ENCODE measurements around the gene KLF3. TPM values are rescaled to one million over a fixed set of nuclear protein-coding genes. Genes with fewer than 3 reads are reported as not detected.

Gene KLF3
- 11.1 TPM for polyA plus RNA-seq (2013, experiment 1 of 2)
- polyA plus RNA-seq (2013, experiment 2 of 2), result 11.5 TPM

- H3K4me2 ChIP-seq (ENCODE audit: low read length), result peak within 1 kb of the TSS; percentile 59
- H4K8ac ChIP-seq (ENCODE audit: low read depth, low read length), result peak within 1 kb of the TSS; percentile 93
- H3K4ac ChIP-seq (ENCODE audit: low read depth, low read length), result peak within 1 kb of the TSS; percentile 99
- no peak within 1 kb of the TSS for H4K5ac ChIP-seq (ENCODE audit: low read length)
- H3K18ac ChIP-seq (ENCODE audit: low read length), result peak within 1 kb of the TSS; percentile 99
- H2AK5ac ChIP-seq (ENCODE audit: low read length), result no peak within 1 kb of the TSS
- peaks cover 3% of the 10 kb centered on the region for H3K4me1 ChIP-seq (ENCODE audit: control insufficient read depth, low read depth, low read length)
- H3K4me3 ChIP-seq (ENCODE audit: low read length), result peak within 1 kb of the TSS; percentile 63
- peak; percentile 86 for DNase-seq
- peak within 1 kb of the TSS; percentile 89 for H3K56ac ChIP-seq (ENCODE audit: low read length)
- H2BK5ac ChIP-seq (ENCODE audit: low read length), result no peak within 1 kb of the TSS
- peak within 1 kb of the TSS; percentile 94 for H3K27ac ChIP-seq (ENCODE audit: low read depth, low read length)
- H3K36me3 ChIP-seq (ENCODE audit: control insufficient read depth, insufficient read depth, low read length), result no peaks in the 10 kb centered on the region
- no CpG with 5 or more reads among the region's 110 CpGs for WGBS (ENCODE audit: extremely low coverage, insufficient coverage, low lambda C conversion rate)
- no peaks in the 10 kb centered on the region for H3K79me1 ChIP-seq (ENCODE audit: low read length)
- H3K9ac ChIP-seq (ENCODE audit: low read length), result peak within 1 kb of the TSS; percentile 81
- no peaks in the 10 kb centered on the region for H3K79me2 ChIP-seq (ENCODE audit: control insufficient read depth, insufficient read depth, low read length)
- no peak within 1 kb of the TSS for H3K23ac ChIP-seq (ENCODE audit: low read length)
- peak within 1 kb of the TSS; percentile 98 for H2BK15ac ChIP-seq (replicated peaks; ENCODE audit: low read depth)
- H2BK120ac ChIP-seq (ENCODE audit: low read depth, low read length), result peak within 1 kb of the TSS; percentile 93
- no peaks in the 10 kb centered on the region for H3K27me3 ChIP-seq (ENCODE audit: insufficient read depth, low read length, poor library complexity)
Observed at GRCh38 chr4:38663801-38664705, at the start of gene KLF3. TSS of gene KLF3 (plus strand) at chr4:38664199. CDS start at chr4:38680626, 16,427 bp downstream.

GRCh38 chr4:38614231-38614630 lies 49.8 kb upstream of the KLF3 start:
- no CpG with 5 or more reads among the region's 4 CpGs for WGBS (ENCODE audit: extremely low coverage, insufficient coverage, low lambda C conversion rate)
- no peak overlapping the region for H3K4ac ChIP-seq (ENCODE audit: low read depth, low read length)

GRCh38 chr4:38615847-38616246 lies 48.2 kb upstream of the KLF3 start:
- no peaks in the 10 kb centered on the region for H3K27me3 ChIP-seq (ENCODE audit: insufficient read depth, low read length, poor library complexity)
- no peak overlapping the region for H3K4ac ChIP-seq (ENCODE audit: low read depth, low read length)
- H3K4me2 ChIP-seq (ENCODE audit: low read length), result no peak overlapping the region
- H4K5ac ChIP-seq (ENCODE audit: low read length), result no peak overlapping the region
- H3K56ac ChIP-seq (ENCODE audit: low read length), result no peak overlapping the region
- H3K36me3 ChIP-seq (ENCODE audit: control insufficient read depth, insufficient read depth, low read length), result no peaks in the 10 kb centered on the region
- DNase-seq, result no peak
- H2BK15ac ChIP-seq (replicated peaks; ENCODE audit: low read depth), result no peak overlapping the region
- no CpG with 5 or more reads among the region's 5 CpGs for WGBS (ENCODE audit: extremely low coverage, insufficient coverage, low lambda C conversion rate)
- H3K79me2 ChIP-seq (ENCODE audit: control insufficient read depth, insufficient read depth, low read length), result no peaks in the 10 kb centered on the region
- H4K8ac ChIP-seq (ENCODE audit: low read depth, low read length), result no peak overlapping the region
- H3K27ac ChIP-seq (ENCODE audit: low read depth, low read length), result no peak overlapping the region
- no peak overlapping the region for H3K23ac ChIP-seq (ENCODE audit: low read length)
- no peak overlapping the region for H2BK120ac ChIP-seq (ENCODE audit: low read depth, low read length)
- H3K9ac ChIP-seq (ENCODE audit: low read length), result no peak overlapping the region
- no peaks in the 10 kb centered on the region for H3K79me1 ChIP-seq (ENCODE audit: low read length)
- no peak overlapping the region for H2AK5ac ChIP-seq (ENCODE audit: low read length)
- H3K18ac ChIP-seq (ENCODE audit: low read length), result no peak overlapping the region
- no peak overlapping the region for H2BK5ac ChIP-seq (ENCODE audit: low read length)
- H3K4me1 ChIP-seq (ENCODE audit: control insufficient read depth, low read depth, low read length), result no peaks in the 10 kb centered on the region
- H3K4me3 ChIP-seq (ENCODE audit: low read length), result no peak overlapping the region

More at GRCh38 chr4:38614231-38614630, 49.8 kb upstream of the KLF3 start:
- no peak for DNase-seq
- no peak overlapping the region for H4K8ac ChIP-seq (ENCODE audit: low read depth, low read length)
- no peaks in the 10 kb centered on the region for H3K79me1 ChIP-seq (ENCODE audit: low read length)
- H3K27ac ChIP-seq (ENCODE audit: low read depth, low read length), result no peak overlapping the region
- H3K4me3 ChIP-seq (ENCODE audit: low read length), result no peak overlapping the region
- no peak overlapping the region for H4K5ac ChIP-seq (ENCODE audit: low read length)
- no peak overlapping the region for H3K56ac ChIP-seq (ENCODE audit: low read length)
- H3K4me2 ChIP-seq (ENCODE audit: low read length), result no peak overlapping the region
- H3K23ac ChIP-seq (ENCODE audit: low read length), result no peak overlapping the region
- no peak overlapping the region for H2BK120ac ChIP-seq (ENCODE audit: low read depth, low read length)
- H3K4me1 ChIP-seq (ENCODE audit: control insufficient read depth, low read depth, low read length), result no peaks in the 10 kb centered on the region
- H2AK5ac ChIP-seq (ENCODE audit: low read length), result no peak overlapping the region
- H2BK15ac ChIP-seq (replicated peaks; ENCODE audit: low read depth), result no peak overlapping the region
- no peaks in the 10 kb centered on the region for H3K27me3 ChIP-seq (ENCODE audit: insufficient read depth, low read length, poor library complexity)
- H2BK5ac ChIP-seq (ENCODE audit: low read length), result no peak overlapping the region
- H3K9ac ChIP-seq (ENCODE audit: low read length), result no peak overlapping the region
- H3K36me3 ChIP-seq (ENCODE audit: control insufficient read depth, insufficient read depth, low read length), result no peaks in the 10 kb centered on the region
- H3K18ac ChIP-seq (ENCODE audit: low read length), result no peak overlapping the region
- H3K79me2 ChIP-seq (ENCODE audit: control insufficient read depth, insufficient read depth, low read length), result no peaks in the 10 kb centered on the region

- Histone ChIP-seq H3K4me2 (ENCODE audit: low read length) (no peak overlapping the region), H2BK5ac (ENCODE audit: low read length) (no peak overlapping the region), H3K79me1 (ENCODE audit: low read length) (no peaks in the 10 kb centered on the region), H3K36me3 (ENCODE audit: control insufficient read depth, insufficient read depth, low read length) (no peaks in the 10 kb centered on the region), H3K56ac (ENCODE audit: low read length) (no peak overlapping the region), H2AK5ac (ENCODE audit: low read length) (no peak overlapping the region), H2BK15ac (replicated peaks; ENCODE audit: low read depth) (no peak overlapping the region), H4K5ac (ENCODE audit: low read length) (no peak overlapping the region), H3K9ac (ENCODE audit: low read length) (no peak overlapping the region), H3K18ac (ENCODE audit: low read length) (no peak overlapping the region), H4K8ac (ENCODE audit: low read depth, low read length) (no peak overlapping the region), H2BK120ac (ENCODE audit: low read depth, low read length) (no peak overlapping the region), H3K4ac (ENCODE audit: low read depth, low read length) (no peak overlapping the region), H3K4me3 (ENCODE audit: low read length) (no peak overlapping the region), H3K27ac (ENCODE audit: low read depth, low read length) (no peak overlapping the region), H3K27me3 (ENCODE audit: insufficient read depth, low read length, poor library complexity) (no peaks in the 10 kb centered on the region), H3K79me2 (ENCODE audit: control insufficient read depth, insufficient read depth, low read length) (no peaks in the 10 kb centered on the region), H3K4me1 (ENCODE audit: control insufficient read depth, low read depth, low read length) (no peaks in the 10 kb centered on the region), H3K23ac (ENCODE audit: low read length) (no peak overlapping the region)
- no CpG with 5 or more reads among the region's 3 CpGs for WGBS (ENCODE audit: extremely low coverage, insufficient coverage, low lambda C conversion rate)
- DNase-seq, result no peak
Observed at GRCh38 chr4:38618505-38618904, 45.5 kb upstream of the KLF3 start.

GRCh38 chr4:38619316-38619715 lies 44.7 kb upstream of the KLF3 start:
- Histone ChIP-seq H3K56ac (ENCODE audit: low read length) (no peak overlapping the region), H3K4ac (ENCODE audit: low read depth, low read length) (no peak overlapping the region), H3K18ac (ENCODE audit: low read length) (no peak overlapping the region), H3K4me1 (ENCODE audit: control insufficient read depth, low read depth, low read length) (no peaks in the 10 kb centered on the region), H4K8ac (ENCODE audit: low read depth, low read length) (no peak overlapping the region), H2BK120ac (ENCODE audit: low read depth, low read length) (no peak overlapping the region), H3K79me1 (ENCODE audit: low read length) (no peaks in the 10 kb centered on the region), H2AK5ac (ENCODE audit: low read length) (no peak overlapping the region), H3K27ac (ENCODE audit: low read depth, low read length) (no peak overlapping the region), H3K23ac (ENCODE audit: low read length) (no peak overlapping the region), H2BK5ac (ENCODE audit: low read length) (no peak overlapping the region), H3K27me3 (ENCODE audit: insufficient read depth, low read length, poor library complexity) (no peaks in the 10 kb centered on the region), H3K9ac (ENCODE audit: low read length) (no peak overlapping the region), H3K4me2 (ENCODE audit: low read length) (no peak overlapping the region), H3K79me2 (ENCODE audit: control insufficient read depth, insufficient read depth, low read length) (no peaks in the 10 kb centered on the region), H4K5ac (ENCODE audit: low read length) (no peak overlapping the region), H3K36me3 (ENCODE audit: control insufficient read depth, insufficient read depth, low read length) (no peaks in the 10 kb centered on the region), H2BK15ac (replicated peaks; ENCODE audit: low read depth) (no peak overlapping the region), H3K4me3 (ENCODE audit: low read length) (no peak overlapping the region)
- no peak for DNase-seq
- WGBS (ENCODE audit: extremely low coverage, insufficient coverage, low lambda C conversion rate), result no CpG with 5 or more reads among the region's 3 CpGs

Data from mesendoderm (in vitro differentiated cells).